GM23338 (cell line): Measurements from ENCODE around the gene ZNF446. TPM values are rescaled to one million over a fixed set of nuclear protein-coding genes. Genes with fewer than 3 reads are reported as not detected.

Experiments
- ATAC-seq: fragments of 200-7000 bp; cut with Tn5 transposase; 3 replicates; pipeline ENCODE4 v1.9.1; 2020
- DNase-seq: peaks from one replicate; pipeline ENCODE4 v3.0.0-alpha.2; 2015; ENCODE audit warnings: low spot score
- H2AFZ ChIP-seq: fragments of 200-600 bp; sonication (generic); 2 replicates; pipeline ENCODE4 v1.8.0; 2016; ENCODE audit warnings: antibody characterized with exemption, mild to moderate bottlenecking, moderate library complexity
- H3F3A ChIP-seq: fragments of 200-600 bp; sonication (generic); replicated peaks from 2 replicates; pipeline ENCODE4 v1.8.0; 2017; ENCODE audit warnings: antibody characterized with exemption, mixed run types, low read depth
- H3K27ac ChIP-seq: fragments of 200-600 bp; sonication (generic); 2 replicates; pipeline ENCODE4 v1.6.1; 2016; ENCODE audit warnings: low read depth
- H3K27me3 ChIP-seq: fragments of 200-600 bp; sonication (generic); 2 replicates; pipeline ENCODE4 v1.8.0; 2016; ENCODE audit warnings: mild to moderate bottlenecking, mixed run types, moderate library complexity; ENCODE audit not compliant: insufficient read depth
- H3K36me3 ChIP-seq: fragments of 200-600 bp; sonication (generic); 2 replicates; pipeline ENCODE4 v1.8.0; 2016; ENCODE audit warnings: mild to moderate bottlenecking; ENCODE audit not compliant: insufficient read depth
- H3K4me1 ChIP-seq: fragments of 200-600 bp; sonication (generic); 2 replicates; pipeline ENCODE4 v1.8.0; 2016; ENCODE audit warnings: mild to moderate bottlenecking, moderate library complexity; ENCODE audit not compliant: insufficient read depth
- H3K4me2 ChIP-seq: fragments of 200-600 bp; sonication (generic); 2 replicates; pipeline ENCODE4 v1.7.1; 2017; ENCODE audit warnings: mixed run types
- H3K4me3 ChIP-seq: fragments of 200-600 bp; sonication (generic); 2 replicates; pipeline ENCODE4 v1.6.1; 2016; ENCODE audit warnings: mixed run types
- H3K79me2 ChIP-seq: fragments of 200-600 bp; sonication (generic); replicated peaks from 2 replicates; pipeline ENCODE4 v1.8.0; 2017; ENCODE audit warnings: mild to moderate bottlenecking; ENCODE audit not compliant: insufficient read depth
- H3K9me2 ChIP-seq: fragments of 200-600 bp; sonication (generic); 2 replicates; pipeline ENCODE4 v1.8.0; 2017; ENCODE audit not compliant: insufficient read depth
- H4K20me1 ChIP-seq: fragments of 200-600 bp; sonication (generic); replicated peaks from 2 replicates; pipeline ENCODE4 v1.8.0; 2017; ENCODE audit warnings: mild to moderate bottlenecking; ENCODE audit not compliant: insufficient read depth
- H3K27ac Mint-ChIP-seq: 2 replicates; pipeline ENCODE4 v1.8.0; 2020; ENCODE audit warnings: inconsistent platforms, mild to moderate bottlenecking, moderate library complexity, mixed read lengths
- H3K27me3 Mint-ChIP-seq: 3 replicates; pipeline ENCODE4 v1.8.0; 2022; ENCODE audit warnings: low read depth, mild to moderate bottlenecking, moderate library complexity, mixed read lengths, inconsistent platforms; ENCODE audit not compliant: insufficient read depth, poor library complexity
- H3K36me3 Mint-ChIP-seq: 3 replicates; pipeline ENCODE4 v1.8.0; 2021; ENCODE audit warnings: low read depth, mild to moderate bottlenecking, inconsistent platforms, moderate library complexity, mixed read lengths
- H3K4me1 Mint-ChIP-seq: 3 replicates; pipeline ENCODE4 v1.8.0; 2020; ENCODE audit warnings: mild to moderate bottlenecking, inconsistent platforms, mixed read lengths
- H3K4me3 Mint-ChIP-seq: 3 replicates; pipeline ENCODE4 v1.8.0; 2021; ENCODE audit warnings: moderate library complexity, mild to moderate bottlenecking, inconsistent platforms, mixed read lengths
- H3K9me3 Mint-ChIP-seq: 3 replicates; pipeline ENCODE4 v1.8.0; 2020; ENCODE audit warnings: moderate library complexity, mild to moderate bottlenecking, inconsistent platforms, mixed read lengths
- CREB1 ChIP-seq: fragments of 250-450 bp; sonication (Bioruptor Pico); IDR thresholded peaks from 2 replicates; pipeline ENCODE4 v1.5.0; 2020; ENCODE audit warnings: low read depth, mild to moderate bottlenecking, moderate library complexity
- EZH2 ChIP-seq: fragments of 200-600 bp; sonication (generic); IDR thresholded peaks from one replicate; pipeline ENCODE4 v1.8.0; 2017; ENCODE audit warnings: antibody characterized with exemption, mild to moderate bottlenecking, low read depth; ENCODE audit not compliant: unreplicated experiment
- EZH2phosphoT487 ChIP-seq: fragments of 200-600 bp; sonication (generic); IDR thresholded peaks from one replicate; pipeline ENCODE4 v1.8.1; 2018; ENCODE audit warnings: antibody characterized with exemption; ENCODE audit not compliant: unreplicated experiment
- JUNB ChIP-seq: IDR thresholded peaks from one replicate; pipeline ENCODE4 v1.6.1; 2016; ENCODE audit warnings: antibody characterized with exemption; ENCODE audit not compliant: unreplicated experiment
- NANOG ChIP-seq: IDR thresholded peaks from 2 replicates; pipeline ENCODE4 v1.6.1; 2016; ENCODE audit warnings: antibody characterized with exemption, borderline replicate concordance
- POLR2AphosphoS5 ChIP-seq: IDR thresholded peaks from 2 replicates; pipeline ENCODE4 v1.6.1; 2016; ENCODE audit warnings: antibody characterized with exemption, low read depth
- REST ChIP-seq: IDR thresholded peaks from one replicate; pipeline ENCODE4 v1.6.1; 2018; ENCODE audit warnings: antibody characterized with exemption; ENCODE audit not compliant: unreplicated experiment
- STAT1 ChIP-seq: IDR thresholded peaks from one replicate; pipeline ENCODE4 v1.6.1; 2016; ENCODE audit warnings: antibody characterized with exemption; ENCODE audit not compliant: unreplicated experiment
- ZNF114 ChIP-seq: fragments of 250-450 bp; sonication (Bioruptor Pico); IDR thresholded peaks from 2 replicates; pipeline ENCODE4 v1.5.0; 2020; ENCODE audit warnings: mild to moderate bottlenecking, moderate library complexity
- ZNF331 ChIP-seq: fragments of 250-450 bp; sonication (Bioruptor Pico); IDR thresholded peaks from 2 replicates; pipeline ENCODE4 v1.5.0; 2020; ENCODE audit warnings: low read depth, mild to moderate bottlenecking, moderate library complexity
- ZNF462 ChIP-seq: fragments of 250-450 bp; sonication (Bioruptor Pico); IDR thresholded peaks from 2 replicates; pipeline ENCODE4 v1.5.0; 2020; ENCODE audit warnings: mild to moderate bottlenecking, moderate library complexity
- polyA plus RNA-seq: library from polyadenylated mRNA; unstranded; fragments of >200 nt; fragmentation: Nextera tagmentation; extraction: Ambion mirVana; gene quantifications from 2 replicates; pipeline ENCODE4 v1.2.1, GENCODE V29; 2016
- total RNA-seq: library from RNA; depleted of rRNA; stranded (reverse); fragments of >200 nt; shearing (Covaris generic); gene quantifications from 2 replicates; pipeline ENCODE4 v1.2.3, GENCODE V29; 2014
- TF ChIP-seq, protein P1 (sequence below): IDR thresholded peaks from 2 replicates; pipeline ENCODE4 v1.6.1; 2016; ENCODE audit warnings: antibody characterized with exemption
- TF ChIP-seq, protein P2 (sequence below), 2 experiments: fragments of 200-600 bp in 1 of 2; sonication (generic) in 1 of 2; conservative IDR thresholded peaks; 2 replicates each; pipeline versions ENCODE4 v1.5.1 to v1.6.1; 2016 to 2017; ENCODE audit warnings: antibody characterized with exemption in 2 of 2, low read depth in 2 of 2, mild to moderate bottlenecking in 2 of 2, moderate library complexity in 1 of 2

The ZNF446 gene
- total and polyA plus RNA-seq, 2 experiments from 2014 or later, result 2.1 to 5.6 TPM

- peak; percentile 97 for DNase-seq
- peak within 1 kb of the TSS; percentile 98 for H3K27ac Mint-ChIP-seq
- H3K4me2 ChIP-seq, result peak within 1 kb of the TSS; percentile 85
- peaks cover 36% of the 10 kb centered on the region for H3K27me3 Mint-ChIP-seq
- H3K36me3 Mint-ChIP-seq, result peaks cover 20% of the 10 kb centered on the region
- H4K20me1 ChIP-seq, result no peaks in the 10 kb centered on the region
- peaks cover 46% of the 10 kb centered on the region for H3K4me1 Mint-ChIP-seq
- H3K27me3 ChIP-seq, result no peaks in the 10 kb centered on the region
- no peaks in the 10 kb centered on the region; the same call in 2 of the 3 replicates for H3K9me3 Mint-ChIP-seq
- peak within 1 kb of the TSS; percentile 93 for H2AFZ ChIP-seq
- peak within 1 kb of the TSS; percentile 94 for H3K4me3 ChIP-seq
- H3F3A ChIP-seq, result peaks cover 31% of the 10 kb centered on the region
- TF ChIP-seq ZNF114 (no peak), REST (no peak), JUNB (no peak), POLR2AphosphoS5 (peak; percentile 77), STAT1 (no peak), EZH2phosphoT487 (no peak), NANOG (0 out of 2 replicates have a peak, but pooled peaks have one; percentile 37), ZNF462 (CRISPR knock-in tag) (no peak), ZNF331 (no peak), CREB1 (CRISPR knock-in tag) (peak; percentile 85), EZH2 (no peak)
- TF ChIP-seq, protein P1, sequence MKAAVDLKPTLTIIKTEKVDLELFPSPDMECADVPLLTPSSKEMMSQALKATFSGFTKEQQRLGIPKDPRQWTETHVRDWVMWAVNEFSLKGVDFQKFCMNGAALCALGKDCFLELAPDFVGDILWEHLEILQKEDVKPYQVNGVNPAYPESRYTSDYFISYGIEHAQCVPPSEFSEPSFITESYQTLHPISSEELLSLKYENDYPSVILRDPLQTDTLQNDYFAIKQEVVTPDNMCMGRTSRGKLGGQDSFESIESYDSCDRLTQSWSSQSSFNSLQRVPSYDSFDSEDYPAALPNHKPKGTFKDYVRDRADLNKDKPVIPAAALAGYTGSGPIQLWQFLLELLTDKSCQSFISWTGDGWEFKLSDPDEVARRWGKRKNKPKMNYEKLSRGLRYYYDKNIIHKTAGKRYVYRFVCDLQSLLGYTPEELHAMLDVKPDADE, result peak; percentile 93
- TF ChIP-seq, protein P2, sequence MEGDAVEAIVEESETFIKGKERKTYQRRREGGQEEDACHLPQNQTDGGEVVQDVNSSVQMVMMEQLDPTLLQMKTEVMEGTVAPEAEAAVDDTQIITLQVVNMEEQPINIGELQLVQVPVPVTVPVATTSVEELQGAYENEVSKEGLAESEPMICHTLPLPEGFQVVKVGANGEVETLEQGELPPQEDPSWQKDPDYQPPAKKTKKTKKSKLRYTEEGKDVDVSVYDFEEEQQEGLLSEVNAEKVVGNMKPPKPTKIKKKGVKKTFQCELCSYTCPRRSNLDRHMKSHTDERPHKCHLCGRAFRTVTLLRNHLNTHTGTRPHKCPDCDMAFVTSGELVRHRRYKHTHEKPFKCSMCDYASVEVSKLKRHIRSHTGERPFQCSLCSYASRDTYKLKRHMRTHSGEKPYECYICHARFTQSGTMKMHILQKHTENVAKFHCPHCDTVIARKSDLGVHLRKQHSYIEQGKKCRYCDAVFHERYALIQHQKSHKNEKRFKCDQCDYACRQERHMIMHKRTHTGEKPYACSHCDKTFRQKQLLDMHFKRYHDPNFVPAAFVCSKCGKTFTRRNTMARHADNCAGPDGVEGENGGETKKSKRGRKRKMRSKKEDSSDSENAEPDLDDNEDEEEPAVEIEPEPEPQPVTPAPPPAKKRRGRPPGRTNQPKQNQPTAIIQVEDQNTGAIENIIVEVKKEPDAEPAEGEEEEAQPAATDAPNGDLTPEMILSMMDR (conservative IDR thresholded peaks at IDR 0.05; ENCODE audit: low read depth in 2 of 2), result peak; percentile 46 to 86
- H3K27ac ChIP-seq, result peak within 1 kb of the TSS; percentile 97
- peaks cover 34% of the 10 kb centered on the region for H3K4me1 ChIP-seq
- H3K9me2 ChIP-seq, result no peaks in the 10 kb centered on the region
- no peaks in the 10 kb centered on the region for H3K36me3 ChIP-seq
- peaks cover 11% of the 10 kb centered on the region; the same call in 1 of the 2 replicates for H3K79me2 ChIP-seq
- peak within 1 kb of the TSS; percentile 86 for H3K4me3 Mint-ChIP-seq
- peak; percentile 76 for ATAC-seq
These were observed 43.5 kb downstream of the ZNF446 start, which contains the start of gene ZBTB45 for GRCh38 chr19:58519355-58520256. Gene ZBTB45 (minus strand): TSS chr19:58519810. CDS start chr19:58517673, 2,137 bp downstream.
